SHP77 (cell line): Measurements from ENCODE around the gene APOL5.
"Not testable (repeated sequence)": the region's sequence is repeated elsewhere in the genome, so short reads cannot be mapped to it uniquely, and the experiment has no call there.

Experiments used
- DNase-seq, 2 experiments: peaks; one replicate each; lab custom pipeline; 2025; lab: John Stamatoyannopoulos, UW

The APOL5 gene

GRCh38 chr22:35717572-35717971, at the start of gene APOL5:
TSS of gene APOL5 (plus strand) at chr22:35717872. CDS start at chr22:35717872, 0 bp downstream.
- DNase-seq, result no peak

GRCh38 chr22:35674335-35674734, 43.3 kb upstream of the APOL5 start:
- DNase-seq, result no peak

GRCh38 chr22:35676065-35676464, 41.6 kb upstream of the APOL5 start:
- not testable (repeated sequence) for DNase-seq

- no peak for DNase-seq
Observed at GRCh38 chr22:35677460-35678187, 40.0 kb upstream of the APOL5 start.

GRCh38 chr22:35678836-35679235, 38.8 kb upstream of the APOL5 start:
- DNase-seq, result no peak

- not testable (repeated sequence) for DNase-seq
Observed at GRCh38 chr22:35679492-35679891, 38.2 kb upstream of the APOL5 start.

GRCh38 chr22:35681454-35682052, 36.1 kb upstream of the APOL5 start:
- no peak for DNase-seq

GRCh38 chr22:35683560-35683959, 34.1 kb upstream of the APOL5 start:
- no peak for DNase-seq

GRCh38 chr22:35684270-35684700, 33.4 kb upstream of the APOL5 start:
- DNase-seq, result peak in 1 of 2 experiments; percentile 44

- no peak for DNase-seq
Observed at GRCh38 chr22:35684732-35685131, 32.9 kb upstream of the APOL5 start.

GRCh38 chr22:35685731-35686130, 31.9 kb upstream of the APOL5 start:
- no peak for DNase-seq

- no peak for DNase-seq
Observed at GRCh38 chr22:35686298-35686697, 31.4 kb upstream of the APOL5 start.

GRCh38 chr22:35687461-35687860, 30.2 kb upstream of the APOL5 start:
- no peak for DNase-seq

GRCh38 chr22:35688913-35689675, 28.6 kb upstream of the APOL5 start:
- DNase-seq, result no peak

- DNase-seq, result no peak
Observed at GRCh38 chr22:35690001-35690400, 27.7 kb upstream of the APOL5 start.

GRCh38 chr22:35695202-35695601, 22.5 kb upstream of the APOL5 start:
- DNase-seq, result no peak

- no peak for DNase-seq
Observed at GRCh38 chr22:35697142-35697541, 20.5 kb upstream of the APOL5 start.

GRCh38 chr22:35699852-35700251, 17.8 kb upstream of the APOL5 start:
- DNase-seq, result not testable (repeated sequence)

- DNase-seq, result no peak
Observed at GRCh38 chr22:35703861-35704584, 13.6 kb upstream of the APOL5 start.

- DNase-seq, result no peak
Observed at GRCh38 chr22:35705141-35705540, 12.5 kb upstream of the APOL5 start.

- no peak for DNase-seq
Observed at GRCh38 chr22:35708453-35708852, 9.2 kb upstream of the APOL5 start.

GRCh38 chr22:35708917-35709316, 8.8 kb upstream of the APOL5 start:
- DNase-seq, result no peak
